ENCODE results near the gene DCAF12L1.

The DCAF12L1 gene

DNA sequence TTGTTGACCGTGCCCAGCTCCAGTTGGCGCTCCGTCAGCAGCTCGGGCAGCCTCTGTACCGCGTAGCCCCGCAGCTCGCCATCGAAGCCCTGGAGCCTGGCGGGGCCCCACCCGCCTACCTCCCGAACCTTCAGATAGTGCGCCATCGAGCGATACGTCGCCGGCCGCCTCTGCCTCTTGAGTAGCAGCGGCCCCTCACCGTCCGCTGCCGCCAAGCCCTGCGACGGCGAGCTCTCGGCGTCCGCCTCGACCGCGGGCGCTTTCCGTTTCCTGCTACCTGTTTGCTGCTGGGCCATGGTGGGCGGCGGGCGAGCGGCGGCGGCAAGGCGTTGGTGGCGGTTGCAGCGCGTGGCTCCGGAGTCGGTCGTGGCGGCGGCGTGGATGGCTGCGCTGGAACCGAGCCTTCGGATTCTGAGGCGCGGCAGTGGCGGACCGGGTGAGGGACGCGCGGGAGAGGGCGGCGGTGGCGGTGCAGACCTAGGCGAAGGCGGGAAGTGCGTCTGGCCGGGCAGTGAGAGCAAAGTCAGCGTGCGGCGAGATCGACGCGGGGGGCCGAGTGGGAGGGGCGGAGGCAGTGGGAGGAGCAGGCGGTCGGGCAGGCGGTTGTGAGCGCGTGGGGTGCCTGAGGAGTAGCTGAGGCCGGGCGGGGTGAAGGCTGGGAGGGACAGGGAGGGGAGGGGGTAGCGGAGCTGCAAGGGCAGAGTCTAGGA, at the start of gene DCAF12L1:
Gene DCAF12L1, minus strand, starts transcription at position 502 of the 710 bp plus-strand sequence. Its CDS starts 206 bp downstream, at position 296.
- Mint-ChIP-seq H3K4me1 (ENCODE audit: low read depth) (no peaks in the 10 kb centered on the region), H3K4me3 (no peak within 1 kb of the TSS), H3K36me3 (ENCODE audit: low read depth) (no peaks in the 10 kb centered on the region), H3K27ac (no peak within 1 kb of the TSS), H3K27me3 (peaks cover 20% of the 10 kb centered on the region), H3K9me3 (peaks cover 3% of the 10 kb centered on the region)
- no peak for DNase-seq

DNA sequence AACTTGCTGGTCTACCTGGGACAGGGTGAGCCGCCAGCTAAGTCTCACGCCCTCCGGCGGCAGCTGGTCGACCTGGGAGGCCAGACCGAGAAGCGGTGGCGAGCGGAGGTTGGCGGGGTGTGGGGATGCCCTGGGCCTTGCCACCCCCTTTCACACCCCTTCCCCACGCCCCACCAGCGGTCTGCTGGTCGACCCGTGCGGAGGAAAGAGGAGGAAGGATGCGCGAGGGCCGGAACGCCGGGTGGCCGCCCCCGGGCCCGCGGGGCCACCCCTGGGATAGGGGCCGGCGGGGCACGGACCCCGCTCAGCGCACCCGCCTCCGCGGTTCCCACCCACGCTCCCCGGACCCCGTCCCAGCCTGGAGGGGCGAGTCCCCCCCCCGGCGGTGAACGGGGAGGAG, 28.3 kb upstream of the DCAF12L1 start:
- Mint-ChIP-seq H3K4me1 (ENCODE audit: low read depth) (no peaks in the 10 kb centered on the region), H3K36me3 (ENCODE audit: low read depth) (no peaks in the 10 kb centered on the region), H3K4me3 (no peak overlapping the region), H3K27ac (no peak overlapping the region), H3K27me3 (peaks cover 3% of the 10 kb centered on the region), H3K9me3 (no peaks in the 10 kb centered on the region)
- DNase-seq, result no peak

GRCh38 chrX:126575911-126576310, 23.3 kb upstream of the DCAF12L1 start:
- no peaks in the 10 kb centered on the region for H3K36me3 Mint-ChIP-seq (ENCODE audit: low read depth)
- H3K4me3 Mint-ChIP-seq, result no peak overlapping the region
- H3K4me1 Mint-ChIP-seq (ENCODE audit: low read depth), result no peaks in the 10 kb centered on the region

GRCh38 chrX:126557151-126557550, 4.5 kb upstream of the DCAF12L1 start:
- no peak overlapping the region for H3K27ac Mint-ChIP-seq
- DNase-seq, result no peak
- peaks cover 16% of the 10 kb centered on the region for H3K27me3 Mint-ChIP-seq
- H3K4me3 Mint-ChIP-seq, result no peak overlapping the region
- H3K36me3 Mint-ChIP-seq (ENCODE audit: low read depth), result no peaks in the 10 kb centered on the region
- H3K9me3 Mint-ChIP-seq, result peaks cover 3% of the 10 kb centered on the region
- H3K4me1 Mint-ChIP-seq (ENCODE audit: low read depth), result no peaks in the 10 kb centered on the region

More at GRCh38 chrX:126575911-126576310, 23.3 kb upstream of the DCAF12L1 start:
- no peak for DNase-seq
- Mint-ChIP-seq H3K27ac (no peak overlapping the region), H3K9me3 (no peaks in the 10 kb centered on the region), H3K27me3 (no peaks in the 10 kb centered on the region)

- peaks cover 20% of the 10 kb centered on the region for H3K27me3 Mint-ChIP-seq
- H3K27ac Mint-ChIP-seq, result no peak overlapping the region
- no peaks in the 10 kb centered on the region for H3K36me3 Mint-ChIP-seq (ENCODE audit: low read depth)
- peaks cover 3% of the 10 kb centered on the region for H3K9me3 Mint-ChIP-seq
- no peak overlapping the region for H3K4me3 Mint-ChIP-seq
- DNase-seq, result no peak
- H3K4me1 Mint-ChIP-seq (ENCODE audit: low read depth), result no peaks in the 10 kb centered on the region
Measured at GRCh38 chrX:126551725-126552312, 795 bp downstream of the DCAF12L1 start.

GRCh38 chrX:126551306-126551705, 1.3 kb downstream of the DCAF12L1 start:
- Mint-ChIP-seq H3K4me1 (ENCODE audit: low read depth) (no peaks in the 10 kb centered on the region), H3K4me3 (no peak overlapping the region), H3K9me3 (peaks cover 3% of the 10 kb centered on the region), H3K36me3 (ENCODE audit: low read depth) (no peaks in the 10 kb centered on the region), H3K27me3 (peaks cover 20% of the 10 kb centered on the region), H3K27ac (no peak overlapping the region)
- no peak for DNase-seq

- H3K9me3 Mint-ChIP-seq, result peaks cover 3% of the 10 kb centered on the region
- H3K27me3 Mint-ChIP-seq, result peaks cover 20% of the 10 kb centered on the region
- no peaks in the 10 kb centered on the region for H3K4me1 Mint-ChIP-seq (ENCODE audit: low read depth)
- H3K4me3 Mint-ChIP-seq, result no peak overlapping the region
- no peak for DNase-seq
- no peaks in the 10 kb centered on the region for H3K36me3 Mint-ChIP-seq (ENCODE audit: low read depth)
- no peak overlapping the region for H3K27ac Mint-ChIP-seq
Measured at GRCh38 chrX:126550816-126551215, 1.8 kb downstream of the DCAF12L1 start.

- Mint-ChIP-seq H3K27me3 (no peaks in the 10 kb centered on the region), H3K4me1 (ENCODE audit: low read depth) (no peaks in the 10 kb centered on the region), H3K36me3 (ENCODE audit: low read depth) (no peaks in the 10 kb centered on the region), H3K4me3 (no peak overlapping the region), H3K9me3 (no peaks in the 10 kb centered on the region), H3K27ac (no peak overlapping the region)
- DNase-seq, result no peak
Measured at GRCh38 chrX:126509923-126510322, 42.7 kb downstream of the DCAF12L1 start.

Data from activated T-cell treated with anti-CD3 and anti-CD28 coated beads, Interleukin-2, amount 50 U/mL, for 24 hours (primary cell).